ENCODE measurements around the gene NPHP4.

NPHP4 gene

DNA sequence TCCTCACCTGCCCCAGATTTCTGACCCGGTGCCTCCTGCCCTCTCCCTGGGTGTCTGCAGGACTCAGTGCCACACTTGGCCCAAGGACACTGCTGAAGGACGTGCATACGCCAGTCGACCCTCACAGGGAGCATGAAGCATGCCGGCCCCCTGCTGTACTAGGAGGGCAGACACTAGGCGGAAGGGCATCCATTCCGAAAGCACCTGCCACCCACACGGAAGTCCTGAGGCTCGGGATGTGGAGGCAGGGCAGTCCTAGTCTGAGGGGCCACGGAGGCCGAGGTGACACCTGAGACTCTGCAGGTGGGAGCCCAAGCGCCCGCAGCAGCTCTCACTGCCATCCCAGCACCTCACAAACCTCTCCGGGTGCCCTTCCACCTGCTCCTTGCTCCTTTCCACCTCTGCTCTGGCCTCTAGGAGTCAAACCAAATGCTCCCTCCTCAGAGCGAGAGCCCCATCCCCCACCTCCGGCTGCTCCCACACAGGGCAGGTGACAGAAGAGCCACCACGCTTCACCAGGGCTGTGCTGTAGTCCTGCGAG is 2.4 kb downstream of the NPHP4 start:
- no peak for DNase-seq (ENCODE audit: low read depth)

DNA sequence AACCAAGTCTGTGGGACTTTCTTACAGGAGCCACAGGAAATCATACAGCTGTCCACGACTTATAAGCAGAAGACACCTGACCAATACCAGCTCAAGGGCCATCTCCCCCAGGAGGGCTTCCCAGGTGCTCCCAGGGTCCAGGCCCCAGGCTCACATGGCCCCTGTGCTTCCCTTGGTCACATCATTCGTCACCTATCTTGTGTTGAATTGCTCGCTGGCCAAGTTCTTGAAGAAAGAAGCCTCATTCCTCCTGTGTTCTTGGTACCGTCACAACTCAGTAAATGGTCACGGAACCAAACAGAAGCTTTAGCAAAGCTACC is 3.0 kb downstream of the NPHP4 start:
- no peak for DNase-seq (ENCODE audit: low read depth)

DNA sequence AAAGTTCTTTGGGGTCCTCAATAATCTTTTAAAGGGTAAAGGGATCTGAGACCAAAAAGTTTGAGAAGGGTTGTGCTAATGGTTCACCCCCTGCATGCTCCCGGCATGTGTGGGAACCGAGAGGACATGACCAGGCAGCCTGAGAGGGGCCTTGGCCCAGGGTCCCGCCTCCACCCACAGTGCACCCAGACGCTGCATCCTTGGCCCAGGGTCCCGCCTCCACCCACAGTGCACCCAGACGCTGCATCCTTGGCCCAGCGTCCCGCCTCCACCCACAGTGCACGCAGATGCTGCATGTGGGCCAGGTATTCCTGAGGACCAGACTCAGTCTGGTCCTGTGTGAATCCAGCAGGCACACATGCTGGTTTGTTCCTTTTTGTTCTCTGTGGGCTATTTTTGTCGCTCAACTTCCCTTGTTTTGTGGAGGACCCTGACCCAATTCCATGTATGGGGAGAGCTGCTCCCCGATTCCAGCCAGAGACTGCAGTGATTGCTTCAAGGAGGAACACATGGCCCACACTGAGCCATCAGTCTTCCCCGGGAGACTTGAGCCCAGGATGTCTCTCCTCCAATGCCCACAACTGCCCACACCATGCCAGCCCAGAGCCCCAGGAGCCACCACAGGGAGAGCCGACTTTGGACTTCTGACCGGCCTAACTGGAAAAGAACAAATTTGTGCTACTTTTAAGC is 3.5 kb downstream of the NPHP4 start:
- no peak for DNase-seq (ENCODE audit: low read depth)

DNA sequence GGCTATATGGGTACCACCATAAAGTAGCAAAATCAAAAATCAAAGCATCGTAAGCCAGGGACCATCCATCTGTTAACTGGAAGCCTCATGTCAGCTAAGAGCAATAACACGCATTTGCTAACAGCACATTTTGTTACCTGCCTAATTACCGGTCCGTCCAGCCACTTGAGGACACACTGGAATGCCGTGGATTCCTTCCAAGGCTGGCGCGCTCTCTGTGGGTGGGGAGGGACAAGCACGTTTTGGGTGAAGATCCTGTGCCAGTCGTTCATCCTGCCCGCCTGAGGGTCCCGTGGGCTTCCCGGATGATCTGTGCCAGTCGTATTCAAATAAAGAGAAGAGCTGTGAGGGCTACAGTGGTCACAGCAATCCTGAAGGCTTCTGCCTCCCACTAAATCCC is 6.2 kb downstream of the NPHP4 start:
- no peak for DNase-seq (ENCODE audit: low read depth)

DNA sequence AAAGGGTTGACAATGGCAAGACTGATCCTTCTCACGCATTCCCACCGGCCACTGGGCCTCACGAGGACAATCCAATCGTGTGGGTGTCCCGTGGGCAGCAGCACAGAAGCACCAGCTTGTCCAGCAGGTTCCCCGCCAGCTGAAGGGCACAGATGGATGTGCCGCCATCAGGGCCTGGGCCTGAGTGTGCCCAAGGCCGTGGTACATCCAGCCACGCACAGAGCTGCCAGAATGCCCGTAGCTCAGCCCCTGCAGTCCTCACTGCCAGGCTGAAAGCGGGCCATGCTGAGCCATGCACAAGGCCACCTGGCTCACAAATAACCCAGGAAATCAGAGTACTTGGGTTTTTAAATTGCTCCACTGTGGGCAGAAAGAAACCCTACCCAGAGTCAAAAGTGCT is 7.0 kb downstream of the NPHP4 start:
- no peak for DNase-seq (ENCODE audit: low read depth)

DNA sequence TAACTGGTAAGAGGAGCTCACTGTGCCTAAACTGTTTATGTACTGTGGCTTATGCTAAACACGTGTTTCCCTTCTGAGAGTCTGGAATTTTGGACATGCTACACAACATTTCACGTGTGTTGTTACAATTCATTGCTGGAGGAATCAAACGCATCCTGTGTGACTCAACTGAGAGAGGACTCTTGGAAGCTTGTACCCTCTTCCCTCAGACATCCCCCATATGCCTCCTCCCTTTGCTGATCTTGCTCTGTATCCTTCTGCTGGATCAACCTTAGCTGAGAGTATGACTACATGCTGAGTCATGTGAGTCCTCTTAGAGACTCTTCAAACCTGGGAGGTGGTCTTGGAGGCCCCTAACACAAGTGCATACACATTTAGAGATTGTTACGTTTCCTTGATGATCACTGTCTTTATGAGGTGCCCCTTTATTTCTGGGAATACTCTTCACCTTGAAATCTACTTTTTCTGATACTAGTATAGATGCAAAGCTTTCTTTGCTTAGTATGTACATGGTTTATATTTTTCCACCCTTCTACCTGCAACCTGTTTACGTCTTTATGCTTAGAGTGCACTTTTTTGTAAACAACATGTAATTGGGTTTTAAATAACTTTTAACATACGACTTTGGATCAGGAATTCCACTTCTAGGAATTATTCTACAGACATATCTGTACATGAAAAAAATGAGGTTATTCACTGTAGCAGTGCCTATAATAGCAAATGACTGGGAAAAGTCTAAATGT is 8.7 kb downstream of the NPHP4 start:
- no peak for DNase-seq (ENCODE audit: low read depth)

DNA sequence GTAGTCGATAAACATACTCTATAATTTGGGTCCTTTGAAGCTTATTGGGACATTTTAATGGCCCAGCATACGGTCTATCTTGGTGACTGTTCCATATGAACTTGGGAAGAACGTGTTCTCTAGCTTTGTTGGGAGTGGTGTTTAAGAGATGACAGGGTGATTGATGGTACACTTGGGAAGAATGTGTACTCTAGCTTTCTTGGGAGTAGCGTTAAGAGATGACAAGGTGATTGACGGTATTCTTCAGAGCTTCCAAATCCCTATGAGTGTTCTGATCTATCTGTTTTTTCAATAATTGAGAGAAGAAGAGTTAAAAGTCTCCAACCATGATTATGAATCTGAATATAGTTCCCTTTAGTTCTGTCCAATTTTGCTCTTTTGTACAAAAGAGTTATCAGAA is 9.4 kb downstream of the NPHP4 start:
- no peak for DNase-seq (ENCODE audit: low read depth)

DNA sequence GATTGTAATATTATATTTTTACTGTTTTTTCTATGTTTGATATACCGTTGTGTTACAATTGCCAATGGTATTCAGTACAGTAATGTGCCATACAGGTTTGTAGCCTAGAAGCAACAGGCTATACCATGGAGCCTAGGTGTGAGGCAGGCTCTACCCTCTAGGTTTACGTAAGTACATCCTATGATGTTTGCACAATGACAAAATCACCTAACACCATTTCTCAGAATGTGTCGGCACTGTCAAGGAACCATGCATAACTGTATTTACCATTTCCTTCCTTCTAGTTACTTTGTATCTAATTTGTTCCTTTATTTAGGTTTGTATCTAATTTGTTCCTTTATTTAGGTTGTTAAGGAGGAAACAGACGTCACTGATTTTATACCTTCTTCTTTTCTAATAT is 9.9 kb downstream of the NPHP4 start:
- DNase-seq (ENCODE audit: low read depth): no peak

DNA sequence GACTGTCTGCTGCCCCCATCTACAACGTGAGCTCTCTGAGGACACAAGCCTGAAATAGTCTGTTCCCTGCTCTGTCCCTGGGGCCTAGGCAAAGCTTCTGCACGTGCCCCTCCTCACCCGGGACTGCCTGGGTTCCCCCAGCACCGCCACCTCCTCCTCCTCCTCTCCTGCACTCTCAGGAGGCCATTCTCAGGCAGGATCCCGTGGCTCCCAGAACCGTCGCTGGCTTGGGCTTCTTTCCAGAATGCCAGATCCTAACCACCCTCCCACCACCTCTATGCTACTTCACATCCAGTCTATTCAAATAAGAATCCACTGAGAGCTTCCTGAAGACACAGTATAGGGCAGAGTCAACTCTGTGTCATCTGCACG is 11.2 kb downstream of the NPHP4 start:
- no peak for DNase-seq (ENCODE audit: low read depth)

DNA sequence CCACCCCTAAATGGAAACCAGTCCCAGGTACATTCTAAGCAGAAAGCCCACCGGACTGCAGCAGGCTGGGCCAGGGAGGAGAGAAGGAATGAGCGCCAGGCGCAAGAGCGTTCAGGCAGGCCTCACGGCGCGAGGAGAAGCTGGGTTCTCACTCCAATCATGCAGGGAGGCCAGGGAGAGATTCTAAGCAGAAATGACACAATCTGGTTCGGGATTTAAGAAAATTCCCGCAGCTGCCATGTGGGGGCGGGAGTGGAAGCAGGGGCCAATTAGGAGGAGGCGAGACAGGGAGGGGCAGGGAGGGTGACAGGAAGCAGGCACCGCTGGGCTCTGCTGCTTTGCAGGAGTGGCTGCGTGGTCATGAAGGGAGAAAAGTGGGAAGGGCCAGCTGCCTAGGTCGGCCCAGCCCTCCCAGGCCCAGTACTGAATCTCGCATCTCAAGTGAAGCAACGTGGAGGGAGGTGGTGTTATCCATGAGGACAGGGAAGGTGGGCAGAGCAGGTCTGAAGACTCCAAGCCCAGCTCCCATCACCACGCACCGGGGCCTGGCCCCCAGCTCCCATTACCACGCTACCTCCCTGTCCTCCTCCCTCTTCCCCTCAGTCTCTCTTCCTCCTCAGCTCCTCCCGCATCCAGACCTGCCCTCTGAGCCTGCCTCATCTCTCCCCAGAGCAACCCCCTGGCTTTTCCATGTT is 11.8 kb downstream of the NPHP4 start:
- no peak for DNase-seq (ENCODE audit: low read depth)

DNA sequence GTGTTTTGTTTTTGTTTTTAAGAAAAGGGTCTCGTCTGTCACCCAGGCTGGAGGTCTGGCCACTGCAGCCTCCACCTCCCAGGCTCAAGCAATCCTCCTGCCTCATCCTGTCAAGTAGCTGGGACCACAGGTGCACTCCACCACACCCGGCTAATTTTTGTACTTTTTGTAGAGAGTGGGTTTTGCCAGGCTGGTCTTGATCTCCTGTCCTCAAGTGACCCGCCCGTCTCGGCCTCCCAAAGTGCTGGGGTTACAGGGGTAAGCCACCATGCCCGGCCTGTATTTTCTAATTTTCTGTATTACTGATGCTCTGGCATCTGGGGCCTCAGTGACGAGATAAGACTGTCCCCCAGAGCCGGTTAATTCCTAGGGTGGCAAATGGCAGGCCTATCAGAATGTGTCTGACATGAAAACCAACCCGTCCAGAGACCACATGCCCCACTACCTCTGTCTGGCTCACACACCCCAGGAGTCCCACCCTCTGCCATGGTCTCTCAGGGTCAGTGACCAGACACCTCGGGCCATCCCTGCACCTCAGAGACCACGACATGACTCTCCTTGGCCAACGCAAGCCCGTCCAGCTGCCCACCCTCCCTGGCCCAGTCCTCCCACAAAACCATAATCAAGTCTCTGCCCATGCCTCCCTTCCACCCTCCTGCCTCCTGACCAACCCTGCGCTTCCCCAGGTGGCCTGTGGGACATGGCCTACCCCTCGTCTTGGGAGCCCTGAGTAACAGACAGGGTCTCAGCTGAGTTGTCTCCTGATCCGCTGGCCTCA is 12.5 kb downstream of the NPHP4 start:
- DNase-seq (ENCODE audit: low read depth): no peak

DNA sequence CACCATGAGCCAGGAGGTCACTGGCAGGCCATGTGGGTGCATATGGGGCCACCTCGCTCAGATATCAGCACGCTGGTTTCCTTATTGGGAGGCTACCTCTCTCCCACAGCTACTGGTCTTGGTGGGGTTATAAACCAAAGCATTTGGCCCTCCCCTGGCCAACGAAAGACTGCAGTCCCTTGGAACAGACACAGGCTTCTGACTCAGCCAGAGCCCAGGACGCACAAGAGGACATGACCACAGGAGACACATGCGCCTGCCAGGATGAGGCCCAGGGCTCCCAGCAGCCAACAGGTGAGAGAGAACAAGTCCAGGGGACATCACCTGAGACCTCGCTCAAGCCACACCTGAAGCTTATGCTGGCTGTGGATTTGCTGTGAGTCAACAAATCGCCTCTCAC is 13.8 kb downstream of the NPHP4 start:
- no peak for DNase-seq (ENCODE audit: low read depth)

DNA sequence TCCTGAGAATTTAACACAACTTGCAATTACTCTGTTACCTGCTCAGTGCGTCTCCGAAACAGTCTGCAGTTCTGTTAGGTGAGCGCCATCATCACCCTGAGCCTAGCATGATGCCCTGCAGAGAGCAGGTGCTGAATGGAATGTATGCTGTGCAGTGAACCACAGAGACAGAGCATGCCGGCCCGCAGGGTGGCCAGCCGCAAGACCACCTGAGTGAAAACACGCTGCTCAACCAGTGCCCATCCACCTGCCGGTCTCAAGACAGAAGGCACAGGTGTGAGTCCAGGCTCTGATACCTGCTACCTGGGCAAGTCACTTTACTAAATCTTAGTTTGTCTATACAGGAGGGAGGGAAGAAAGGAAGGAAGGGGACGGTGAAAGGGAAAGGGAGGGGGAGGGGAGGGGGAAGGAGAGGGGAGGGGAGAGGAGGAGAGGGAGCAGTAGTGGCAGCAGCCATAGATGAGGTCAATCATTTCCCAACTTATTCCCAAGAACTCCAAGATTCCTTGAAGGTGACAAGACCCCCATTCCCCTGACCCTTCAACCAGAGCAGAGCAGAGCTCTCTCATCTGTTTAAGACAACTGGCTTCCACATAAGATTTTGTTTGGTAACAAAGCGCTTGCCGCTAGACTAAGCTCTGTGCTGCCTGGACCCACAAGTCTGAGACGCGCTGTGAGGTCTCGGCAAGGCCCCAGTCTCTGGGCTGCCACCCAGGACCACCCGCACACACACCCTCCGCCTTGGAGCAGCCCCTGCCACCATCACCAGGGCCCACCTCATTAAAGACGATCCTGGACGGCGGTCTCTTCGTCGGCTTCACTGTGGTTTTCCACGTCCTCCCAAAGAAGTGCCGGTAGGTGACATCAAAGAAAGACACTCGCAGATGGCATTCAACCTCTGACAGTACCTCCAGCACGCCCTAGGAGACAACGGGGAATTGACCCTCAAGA is 14.5 kb downstream of the NPHP4 start:
- DNase-seq (ENCODE audit: low read depth): no peak

DNA sequence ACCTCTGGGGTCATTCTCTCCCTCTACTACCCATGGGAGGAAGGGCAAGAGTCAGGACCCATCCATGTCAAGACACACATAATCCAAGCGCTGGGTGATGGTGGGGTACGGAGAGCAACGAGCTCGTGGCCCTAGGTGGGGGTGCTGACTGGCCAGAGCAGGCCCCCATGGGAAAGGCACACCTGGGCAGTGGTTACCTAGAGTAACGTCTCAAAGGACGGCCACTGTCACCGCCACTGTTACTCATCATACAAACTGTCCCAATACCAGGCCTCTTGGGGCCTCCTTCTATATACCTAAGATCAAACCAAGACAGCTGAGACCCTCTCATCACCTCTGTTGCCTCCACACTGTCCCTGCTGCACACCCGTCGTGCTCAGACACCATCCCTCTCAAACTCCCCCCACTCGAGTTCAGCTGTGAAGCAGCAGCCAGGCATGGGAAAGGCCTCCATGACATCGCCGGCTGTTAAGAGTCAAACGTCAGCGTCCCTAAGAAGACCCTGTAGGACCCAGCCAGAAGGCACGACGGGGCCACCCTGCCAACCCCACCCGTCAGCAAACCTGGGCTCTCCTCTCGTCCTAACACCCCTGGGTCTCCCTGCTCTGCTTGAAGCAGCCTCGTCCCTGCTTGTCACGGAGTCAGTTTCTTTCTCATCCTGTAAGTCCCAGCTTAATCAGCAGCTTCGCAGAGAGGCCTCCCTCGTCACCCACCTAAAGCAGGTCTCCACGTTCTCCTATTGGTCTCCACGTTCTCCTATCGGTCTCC is 15.3 kb downstream of the NPHP4 start:
- DNase-seq (ENCODE audit: low read depth): no peak

DNA sequence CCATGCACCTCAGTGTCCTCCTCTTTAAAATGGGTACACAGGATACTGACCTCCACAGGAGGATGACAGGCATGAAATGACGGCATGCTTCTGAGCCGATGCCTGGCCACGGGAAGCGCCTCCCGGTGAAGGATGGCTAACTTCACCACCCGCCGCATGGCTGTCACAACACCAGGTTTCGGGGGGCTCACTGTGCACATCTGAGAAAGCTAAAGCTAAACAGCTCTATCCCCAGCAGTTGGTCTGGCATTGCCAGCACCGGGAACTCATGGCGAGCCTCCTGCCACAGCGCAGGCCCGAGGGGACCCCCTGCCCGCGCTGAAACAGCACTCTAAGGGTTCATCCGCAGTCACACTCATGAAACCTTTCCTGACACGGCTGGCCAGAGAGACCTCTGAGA is 16.0 kb downstream of the NPHP4 start:
- DNase-seq (ENCODE audit: low read depth): no peak

DNA sequence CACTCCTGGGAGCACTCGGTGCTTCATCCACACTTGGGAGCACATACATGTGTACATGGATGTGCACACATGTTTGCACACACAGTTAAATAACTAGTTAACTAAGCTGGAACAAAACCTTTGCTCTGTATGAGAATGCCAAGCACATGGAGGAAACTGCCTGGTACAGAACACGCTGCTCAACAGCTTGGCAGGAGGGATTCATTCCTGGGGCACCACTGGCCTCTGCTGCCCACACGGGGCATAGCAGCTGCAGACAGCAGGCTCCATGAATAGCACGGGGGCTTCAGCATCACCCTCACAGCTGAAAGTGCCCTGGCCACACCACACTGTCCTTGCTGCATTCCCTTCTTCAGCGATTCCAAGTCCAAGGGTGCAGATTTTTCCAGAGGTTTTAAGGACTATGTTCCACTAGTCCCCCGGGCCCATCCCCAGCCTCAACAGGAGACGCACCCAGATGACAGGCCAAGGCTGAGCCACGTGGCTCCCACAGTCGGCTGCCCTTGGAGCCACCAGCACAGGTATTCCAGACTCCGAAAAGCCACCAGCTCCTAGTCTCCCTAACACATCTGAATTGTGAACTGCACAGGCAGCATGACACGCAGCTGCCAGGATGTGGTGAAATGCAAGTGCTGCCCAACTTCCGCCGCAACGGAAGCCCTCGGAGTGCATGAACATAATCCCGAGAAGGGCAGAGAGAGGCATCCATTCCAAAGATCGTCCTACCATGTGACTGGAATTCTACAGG is 16.9 kb downstream of the NPHP4 start:
- DNase-seq (ENCODE audit: low read depth): peak; percentile 22

DNA sequence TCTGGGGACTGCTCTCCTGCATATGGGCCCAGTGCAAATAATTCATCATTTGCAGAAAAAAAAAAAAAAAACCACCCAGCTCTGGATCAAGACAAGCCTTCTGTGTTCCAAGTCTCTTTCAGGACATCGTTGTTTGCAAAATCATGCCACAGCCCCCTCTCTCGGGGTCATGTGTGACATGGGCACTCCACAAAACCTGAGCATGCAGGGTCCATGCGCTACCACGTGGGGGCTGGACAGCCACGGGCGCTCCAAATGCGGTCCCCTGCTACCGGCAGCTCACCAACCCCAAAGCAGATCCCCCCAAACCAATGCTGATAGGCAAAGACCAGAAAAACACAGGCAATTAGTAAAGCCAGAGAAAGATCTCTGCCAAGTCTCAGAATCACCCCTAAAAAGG is 17.6 kb downstream of the NPHP4 start:
- DNase-seq (ENCODE audit: low read depth): no peak

DNA sequence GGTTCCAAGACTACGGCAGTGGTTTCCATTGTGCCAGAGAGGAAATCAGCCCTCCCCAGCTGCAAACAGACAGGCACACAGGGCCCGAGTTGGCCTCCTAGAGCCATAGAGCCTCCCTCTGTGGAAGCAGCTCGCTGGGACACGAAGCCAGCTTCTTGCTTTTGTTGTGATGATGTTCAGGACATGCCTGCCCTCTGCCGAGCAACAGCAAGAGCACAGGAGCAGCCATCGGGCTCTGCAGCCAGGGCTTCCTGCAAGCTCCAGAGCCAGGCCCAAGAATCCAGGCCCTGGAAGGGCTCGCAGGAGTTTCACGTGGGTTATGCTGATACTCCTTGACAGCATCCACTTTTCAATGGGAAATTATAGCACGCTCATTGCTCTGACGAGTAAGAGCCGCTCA is 18.5 kb downstream of the NPHP4 start:
- DNase-seq (ENCODE audit: low read depth): no peak

DNA sequence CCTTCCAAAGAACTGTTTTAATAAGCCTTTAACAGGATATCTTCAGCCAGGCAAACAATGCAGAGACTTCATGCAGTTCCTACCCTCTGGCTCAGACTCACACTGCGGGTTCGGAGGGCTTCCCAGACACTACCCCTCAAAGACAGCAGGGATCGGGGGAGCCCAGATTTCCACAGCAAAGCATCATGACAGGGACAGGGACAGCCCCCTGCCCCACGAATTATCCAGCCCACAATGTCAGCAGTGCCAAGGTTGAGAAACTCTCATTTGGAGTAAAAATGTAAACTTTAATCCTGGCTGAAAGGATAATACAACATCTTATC is 20.1 kb downstream of the NPHP4 start:
- no peak for DNase-seq (ENCODE audit: low read depth)
